ENCODE data around the gene RUBCNL.

- TF ChIP-seq CTCF (IDR thresholded peaks at IDR 0.05) (no peak), POLR2A (IDR thresholded peaks at IDR 0.05) (no peak)
These were observed 19.3 kb downstream of the RUBCNL start for GRCh38 chr13:46367617-46368327.
